NCI-H1930 (cell line): ENCODE measurements around the gene MAGEE2.
"Not testable (repeated sequence)": the region's sequence is repeated elsewhere in the genome, so short reads cannot be mapped to it uniquely, and the experiment has no call there.

Source experiments
- DNase-seq, 2 experiments: peaks; one replicate each; lab custom pipeline; 2025; lab: John Stamatoyannopoulos, UW

The MAGEE2 gene, protein sequence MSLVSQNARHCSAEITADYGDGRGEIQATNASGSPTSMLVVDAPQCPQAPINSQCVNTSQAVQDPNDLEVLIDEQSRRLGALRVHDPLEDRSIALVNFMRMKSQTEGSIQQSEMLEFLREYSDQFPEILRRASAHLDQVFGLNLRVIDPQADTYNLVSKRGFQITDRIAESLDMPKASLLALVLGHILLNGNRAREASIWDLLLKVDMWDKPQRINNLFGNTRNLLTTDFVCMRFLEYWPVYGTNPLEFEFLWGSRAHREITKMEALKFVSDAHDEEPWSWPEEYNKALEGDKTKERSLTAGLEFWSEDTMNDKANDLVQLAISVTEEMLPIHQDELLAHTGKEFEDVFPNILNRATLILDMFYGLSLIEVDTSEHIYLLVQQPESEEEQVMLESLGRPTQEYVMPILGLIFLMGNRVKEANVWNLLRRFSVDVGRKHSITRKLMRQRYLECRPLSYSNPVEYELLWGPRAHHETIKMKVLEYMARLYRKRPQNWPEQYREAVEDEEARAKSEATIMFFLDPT

GRCh38 chrX:75784680-75785491 is at the start of gene MAGEE2:
TSS of gene MAGEE2 (minus strand) at chrX:75785254. CDS start at chrX:75785051, 203 bp downstream.
- peak in 1 of 2 experiments; percentile 2 for DNase-seq

- DNase-seq, result no peak
Observed at GRCh38 chrX:75786290-75786689, 1.2 kb upstream of the MAGEE2 start.

GRCh38 chrX:75781611-75782010 is 3.4 kb downstream of the MAGEE2 start:
- no peak for DNase-seq

- not testable (repeated sequence) for DNase-seq
Observed at GRCh38 chrX:75768063-75768462, 17.0 kb downstream of the MAGEE2 start.

GRCh38 chrX:75748431-75748830 is 36.6 kb downstream of the MAGEE2 start:
- no peak for DNase-seq

GRCh38 chrX:75746891-75747639 is 38.0 kb downstream of the MAGEE2 start:
- DNase-seq, result no peak
